GM12878 (cell line): ENCODE data around the gene ODAD4. TPM values are rescaled to one million over a fixed set of nuclear protein-coding genes. Genes with fewer than 3 reads are reported as not detected.

ENCODE experiments used
- ATAC-seq: fragments of 200-7000 bp; cut with Tn5 transposase; 3 replicates; pipeline ENCODE4 v1.9.1; 2020; ENCODE audit warnings: mild to moderate bottlenecking, moderate library complexity
- BruUV-seq: library from RNA; stranded (reverse); fragments of 400-500 nt; replicated peaks from 2 replicates; lab custom pipeline; 2021; lab: Mats Ljungman, UMichigan
- CTCF ChIA-PET: fragments of 300-600 bp; sonication (Branson Sonifier 250); formaldehyde crosslinking; extraction: SDS; loops from one replicate; lab custom pipeline; 2021; ENCODE audit warnings: inconsistent platforms; lab: Yijun Ruan, JAX
- POLR2A ChIA-PET: fragments of 350-600 bp; formaldehyde crosslinking; extraction: SDS; loops from one replicate; lab custom pipeline; 2021; ENCODE audit warnings: inconsistent platforms; lab: Charles Lee
- RAD21 ChIA-PET: fragments of 300-600 bp; sonication (Branson Sonifier 250); formaldehyde crosslinking; loops from one replicate; lab custom pipeline; 2023; ENCODE audit warnings: antibody characterized with exemption; ENCODE audit not compliant: unreplicated experiment; lab: Charles Lee
- SMC1A ChIA-PET: fragments of 300-600 bp; sonication (Branson Sonifier 250); formaldehyde crosslinking; loops from one replicate; lab custom pipeline; 2023; ENCODE audit not compliant: unreplicated experiment, uncharacterized antibody; lab: Charles Lee
- DNase-seq: peaks from one replicate; pipeline ENCODE4 v3.0.0-alpha.2; 2011; ENCODE audit warnings: low read depth, low spot score
- FAIRE-seq: peaks from 3 replicates; lab custom pipeline; 2011; peaks lifted over from hg19 to GRCh38; lab: Jason Lieb, UNC
- H2AFZ ChIP-seq: 2 replicates; pipeline ENCODE4 v1.6.0; 2011; ENCODE audit warnings: low read depth, low read length, control low read depth; ENCODE audit not compliant: control insufficient read depth
- H3K27ac ChIP-seq: 2 replicates; pipeline ENCODE4 v1.5.1; 2011; ENCODE audit warnings: control low read depth; ENCODE audit not compliant: control insufficient read depth, insufficient read depth
- H3K27me3 ChIP-seq, 2 experiments: replicated peaks in 1 of 2; 2 replicates each; pipeline versions ENCODE4 v1.6.0 to v1.6.1; 2011; ENCODE audit warnings: low read length in 1 of 2; ENCODE audit not compliant: control insufficient read depth in 2 of 2, insufficient read depth in 2 of 2
- H3K36me3 ChIP-seq, 2 experiments: 2 replicates each; pipeline ENCODE4 v1.5.1; 2011; ENCODE audit warnings: low read length in 1 of 2; ENCODE audit not compliant: control insufficient read depth in 2 of 2, insufficient read depth in 2 of 2
- H3K4me1 ChIP-seq: 2 replicates; pipeline ENCODE4 v1.6.1; 2011; ENCODE audit warnings: mild to moderate bottlenecking, low read length, moderate library complexity, mixed read lengths; ENCODE audit not compliant: control insufficient read depth, insufficient read depth
- H3K4me2 ChIP-seq: 2 replicates; pipeline ENCODE4 v1.6.0; 2011; ENCODE audit warnings: control low read depth; ENCODE audit not compliant: control insufficient read depth, insufficient read depth
- H3K4me3 ChIP-seq: fragments of 200-600 bp; sonication (generic); 2 replicates; pipeline ENCODE4 v1.5.1; 2016
- H3K79me2 ChIP-seq: 2 replicates; pipeline ENCODE4 v1.6.0; 2011; ENCODE audit warnings: low read length; ENCODE audit not compliant: control insufficient read depth, insufficient read depth
- H3K9ac ChIP-seq: 2 replicates; pipeline ENCODE4 v1.8.0; 2011; ENCODE audit warnings: low read length, control low read depth, mixed read lengths; ENCODE audit not compliant: control insufficient read depth, insufficient read depth
- H3K9me3 ChIP-seq: replicated peaks from 3 replicates; pipeline ENCODE4 v1.5.1; 2011; ENCODE audit warnings: mild to moderate bottlenecking, low read length; ENCODE audit not compliant: control insufficient read depth, insufficient read depth
- H4K20me1 ChIP-seq: 2 replicates; pipeline ENCODE4 v1.6.0; 2011; ENCODE audit not compliant: control insufficient read depth, insufficient read depth
- ASH2L ChIP-seq: fragments of 300-600, 200-600 bp; sonication (generic); IDR thresholded peaks from 2 replicates; pipeline ENCODE4 v1.6.1; 2017; ENCODE audit warnings: low read depth, mild to moderate bottlenecking, borderline replicate concordance
- CREM ChIP-seq: IDR thresholded peaks from 2 replicates; pipeline ENCODE4 v1.6.1; 2014; ENCODE audit warnings: antibody characterized with exemption, low read depth
- DPF2 ChIP-seq: fragments of 450-650 bp; IDR thresholded peaks from 2 replicates; pipeline ENCODE4 v1.6.1; 2017; ENCODE audit warnings: mild to moderate bottlenecking
- NRF1 ChIP-seq: conservative IDR thresholded peaks from 2 replicates; pipeline ENCODE4 v1.6.1; 2011; ENCODE audit warnings: mild to moderate bottlenecking, low read depth, low read length, improper control_type of control experiment
- POLR2A ChIP-seq: IDR thresholded peaks from 2 replicates; pipeline ENCODE4 v1.6.1; 2011; ENCODE audit warnings: low read depth, mild to moderate bottlenecking, low read length
- RB1 ChIP-seq: fragments of 450-650 bp; formaldehyde crosslinking; IDR thresholded peaks from 2 replicates; pipeline ENCODE4 v1.6.1; 2017; ENCODE audit warnings: mild to moderate bottlenecking, borderline replicate concordance
- RELA ChIP-seq: fragments of 450-650 bp; IDR thresholded peaks from 2 replicates; pipeline ENCODE4 v1.8.0; 2014; ENCODE audit warnings: borderline replicate concordance; ENCODE audit not compliant: partially characterized antibody
- SREBF2 ChIP-seq: IDR thresholded peaks from 2 replicates; pipeline ENCODE4 v1.6.1; 2012; ENCODE audit warnings: mild to moderate bottlenecking, low read length
- STAT1 ChIP-seq: fragments of 450-650 bp; conservative IDR thresholded peaks from 2 replicates; pipeline ENCODE4 v1.6.1; 2014; ENCODE audit warnings: antibody characterized with exemption, mild to moderate bottlenecking
- ZNF207 ChIP-seq: fragments of 450-650 bp; IDR thresholded peaks from 2 replicates; pipeline ENCODE4 v1.6.1; 2014; ENCODE audit warnings: antibody characterized with exemption, mild to moderate bottlenecking, borderline replicate concordance
- ZNF384 ChIP-seq: IDR thresholded peaks from 2 replicates; pipeline ENCODE4 v1.6.1; 2012; ENCODE audit warnings: low read depth, mild to moderate bottlenecking, low read length, improper control_type of control experiment, borderline replicate concordance
- WGBS: methylation state at CpG from one replicate; pipeline ENCODE4 v1.1.6; 2016; ENCODE audit warnings: low lambda C conversion rate; ENCODE audit not compliant: insufficient replicate concordance, insufficient coverage; ENCODE audit errors: missing lambda C conversion rate; 5-methylcytosine and 5-hydroxymethylcytosine counted together
- in situ Hi-C: fragments of 300-500 bp; cut with MboI; formaldehyde crosslinking; loops from 9 replicates; pipeline ENCODE4 v1.14.3; 2018; ENCODE audit warnings: mixed read lengths
- intact Hi-C: fragments of 100-400 bp; cut with micrococcal nuclease; formaldehyde crosslinking; loops from one replicate; pipeline ENCODE4 v1.14.2; 2022; ENCODE audit not compliant: unreplicated experiment
- polyA plus RNA-seq, 11 experiments: library from polyadenylated mRNA; depleted of rRNA in 4 of 11; unstranded in 6 of 11; stranded (reverse) in 5 of 11; fragments of >200 nt; fragmentation: Nextera tagmentation in 4 of 11; fragmentation: Illumina TruSeq in 1 of 11; extraction: Ambion mirVana in 4 of 11; extraction: Trizol in 1 of 11; gene quantifications; 1 replicate in 1 of 11; 2 replicates in 10 of 11; pipeline versions ENCODE4 v1.2.1 to v1.2.3, GENCODE V29; 2011 to 2016; ENCODE audit warnings: inconsistent platforms in 2 of 11, missing spikeins in 2 of 11, low read depth in 1 of 11
- total RNA-seq, 4 experiments: library from RNA; depleted of rRNA in 3 of 4; stranded (reverse); fragments of >200 nt in 3 of 4; fragmentation: Illumina TruSeq in 1 of 4; extraction: Trizol in 1 of 4; gene quantifications; 2 replicates each; pipeline versions ENCODE4 v1.2.1 to v1.2.3, GENCODE V29; 2013 to 2021
- TF ChIP-seq, protein P1 (sequence below): fragments of 450-650 bp; IDR thresholded peaks from 2 replicates; pipeline ENCODE4 v1.6.1; 2017; ENCODE audit warnings: antibody characterized with exemption, mild to moderate bottlenecking, moderate library complexity
- TF ChIP-seq, protein P2 (sequence below): IDR thresholded peaks from 2 replicates; pipeline ENCODE4 v1.6.1; 2011; ENCODE audit warnings: borderline replicate concordance, low read depth, mild to moderate bottlenecking, moderate library complexity, mixed read lengths, low read length; ENCODE audit not compliant: insufficient read depth; ENCODE audit errors: extremely low read length
- TF ChIP-seq, protein P3 (sequence below): fragments of 450-650 bp; IDR thresholded peaks from 2 replicates; pipeline ENCODE4 v1.6.1; 2017; ENCODE audit warnings: mild to moderate bottlenecking, moderate library complexity

ODAD4 gene
- total and polyA plus RNA-seq, 10 of the 15 experiments (the other 5 are each of a cell fraction or from before 2014, with no cell fraction given), result 0.10 to 0.73 (median 0.35) TPM

DNA sequence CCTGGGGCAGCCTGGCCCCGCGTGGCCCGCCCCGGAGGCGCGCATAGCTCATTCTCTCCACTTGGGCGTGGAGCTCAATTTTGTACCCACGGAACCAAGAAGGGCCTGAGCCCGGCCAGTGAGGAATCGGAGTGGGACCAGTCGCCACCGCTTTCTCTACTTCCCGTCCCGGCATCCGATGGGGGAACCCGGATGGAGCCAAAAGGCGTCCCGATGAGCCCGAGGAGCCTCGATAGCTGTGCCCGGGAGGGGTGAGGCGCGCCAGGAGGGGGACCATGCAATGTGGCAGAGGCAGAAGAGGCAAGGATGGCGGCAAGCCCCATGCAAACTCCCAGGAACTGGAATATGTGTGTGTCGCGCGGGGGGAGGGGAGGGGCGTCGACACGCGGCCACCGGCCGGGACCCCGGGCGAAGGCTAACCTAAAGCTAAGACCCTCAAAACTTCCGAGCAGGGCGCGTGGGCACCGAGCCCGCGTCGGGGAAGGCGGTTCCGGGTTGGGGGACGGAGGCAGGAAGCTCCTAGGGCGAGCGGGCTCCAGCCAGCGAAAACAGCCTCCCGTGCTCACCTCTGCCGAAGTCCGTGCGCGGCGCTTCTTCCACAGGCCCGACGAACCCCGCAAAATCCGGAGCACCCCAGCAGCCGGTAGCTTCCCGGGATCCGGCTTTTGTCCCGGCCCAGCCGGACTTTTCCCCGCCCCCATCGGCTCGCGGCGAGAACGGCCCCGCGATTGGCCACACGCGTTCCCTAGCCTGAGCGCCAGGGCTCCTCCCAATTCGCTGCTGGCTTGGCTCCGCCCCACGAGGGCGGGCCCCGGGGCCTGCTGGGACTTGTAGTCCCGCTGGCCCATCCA is 11.9 kb upstream of the ODAD4 start, which contains the start of gene ACLY:
TSS of gene ACLY (minus strand) at position 638 of the 851 bp plus-strand sequence. CDS start 5,078 bp downstream, outside the sequence.
- Histone ChIP-seq H3K36me3 (peaks cover 1 to 5% of the 10 kb centered on the region in 2 experiments; a peak in 3 of 4 replicates), H3K4me2 (peak within 1 kb of the TSS; percentile 96), H3K4me3 (peak within 1 kb of the TSS; percentile 98), H2AFZ (peak within 1 kb of the TSS; percentile 95), H3K27me3 (no peaks in the 10 kb centered on the region), H3K9me3 (no peaks in the 10 kb centered on the region), H3K4me1 (peaks cover 19% of the 10 kb centered on the region), H3K27ac (peak within 1 kb of the TSS; percentile 86), H3K9ac (peak within 1 kb of the TSS; percentile 94), H3K79me2 (peaks cover 53% of the 10 kb centered on the region), H4K20me1 (peaks cover 7% of the 10 kb centered on the region; the same call in 1 of the 2 replicates)
- intact Hi-C loops (no loop called here), in situ Hi-C loops (no loop called here)
- CTCF ChIA-PET, result interaction anchor here (0.6 to 2.1 kb wide), 9 partner anchors 8 to 99 kb away, joined by 3 to 16 read pairs (median 3); partner anchors contain the start of genes DNAJC7 and ODAD4
- no peak for DNase-seq
- SMC1A ChIA-PET, result interaction anchor here (0.6 to 2.7 kb wide), 4 partner anchors 8 to 46 kb away, joined by 3 to 19 read pairs (median 3); partner anchors contain the start of gene ODAD4
- TSS peak; percentile 72 for BruUV-seq
- FAIRE-seq, result peak; percentile 92
- RAD21 ChIA-PET, result interaction anchor here (1.4 to 3.0 kb wide), 6 partner anchors 11 to 195 kb away, joined by 4 to 23 read pairs (median 10); partner anchors contain the start of genes CNP, DNAJC7 and ODAD4
- peak; percentile 98 for ATAC-seq
- WGBS, result under 1% methylated on average over 75 of the region's 80 CpGs
- POLR2A ChIA-PET, result interaction anchor here (0.6 to 4.2 kb wide), 9 partner anchors 10 to 1833 kb away, joined by 3 to 52 read pairs (median 3); partner anchors contain the start of genes CNP, DNAJC7, JUP and ODAD4
- no peak for TF ChIP-seq NRF1
- peak; percentile 71; the same call in 1 of the 2 replicates for TF ChIP-seq ZNF207
- TF ChIP-seq SREBF2, result peak; percentile 44; the same call in 1 of the 2 replicates
- peak; percentile 44; the same call in 1 of the 2 replicates for TF ChIP-seq RB1
- TF ChIP-seq ZNF384, result no peak
- TF ChIP-seq CREM, result peak; percentile 80
- TF ChIP-seq ASH2L, result 0 out of 2 replicates have a peak, but pooled peaks have one; percentile 35
- TF ChIP-seq, protein P1, sequence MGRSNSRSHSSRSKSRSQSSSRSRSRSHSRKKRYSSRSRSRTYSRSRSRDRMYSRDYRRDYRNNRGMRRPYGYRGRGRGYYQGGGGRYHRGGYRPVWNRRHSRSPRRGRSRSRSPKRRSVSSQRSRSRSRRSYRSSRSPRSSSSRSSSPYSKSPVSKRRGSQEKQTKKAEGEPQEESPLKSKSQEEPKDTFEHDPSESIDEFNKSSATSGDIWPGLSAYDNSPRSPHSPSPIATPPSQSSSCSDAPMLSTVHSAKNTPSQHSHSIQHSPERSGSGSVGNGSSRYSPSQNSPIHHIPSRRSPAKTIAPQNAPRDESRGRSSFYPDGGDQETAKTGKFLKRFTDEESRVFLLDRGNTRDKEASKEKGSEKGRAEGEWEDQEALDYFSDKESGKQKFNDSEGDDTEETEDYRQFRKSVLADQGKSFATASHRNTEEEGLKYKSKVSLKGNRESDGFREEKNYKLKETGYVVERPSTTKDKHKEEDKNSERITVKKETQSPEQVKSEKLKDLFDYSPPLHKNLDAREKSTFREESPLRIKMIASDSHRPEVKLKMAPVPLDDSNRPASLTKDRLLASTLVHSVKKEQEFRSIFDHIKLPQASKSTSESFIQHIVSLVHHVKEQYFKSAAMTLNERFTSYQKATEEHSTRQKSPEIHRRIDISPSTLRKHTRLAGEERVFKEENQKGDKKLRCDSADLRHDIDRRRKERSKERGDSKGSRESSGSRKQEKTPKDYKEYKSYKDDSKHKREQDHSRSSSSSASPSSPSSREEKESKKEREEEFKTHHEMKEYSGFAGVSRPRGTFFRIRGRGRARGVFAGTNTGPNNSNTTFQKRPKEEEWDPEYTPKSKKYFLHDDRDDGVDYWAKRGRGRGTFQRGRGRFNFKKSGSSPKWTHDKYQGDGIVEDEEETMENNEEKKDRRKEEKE, result no peak
- no peak for TF ChIP-seq DPF2
- TF ChIP-seq, protein P2, sequence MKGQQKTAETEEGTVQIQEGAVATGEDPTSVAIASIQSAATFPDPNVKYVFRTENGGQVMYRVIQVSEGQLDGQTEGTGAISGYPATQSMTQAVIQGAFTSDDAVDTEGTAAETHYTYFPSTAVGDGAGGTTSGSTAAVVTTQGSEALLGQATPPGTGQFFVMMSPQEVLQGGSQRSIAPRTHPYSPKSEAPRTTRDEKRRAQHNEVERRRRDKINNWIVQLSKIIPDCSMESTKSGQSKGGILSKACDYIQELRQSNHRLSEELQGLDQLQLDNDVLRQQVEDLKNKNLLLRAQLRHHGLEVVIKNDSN, result peak; percentile 46
- TF ChIP-seq RELA, result no peak
- no peak for TF ChIP-seq STAT1
- TF ChIP-seq, protein P3, sequence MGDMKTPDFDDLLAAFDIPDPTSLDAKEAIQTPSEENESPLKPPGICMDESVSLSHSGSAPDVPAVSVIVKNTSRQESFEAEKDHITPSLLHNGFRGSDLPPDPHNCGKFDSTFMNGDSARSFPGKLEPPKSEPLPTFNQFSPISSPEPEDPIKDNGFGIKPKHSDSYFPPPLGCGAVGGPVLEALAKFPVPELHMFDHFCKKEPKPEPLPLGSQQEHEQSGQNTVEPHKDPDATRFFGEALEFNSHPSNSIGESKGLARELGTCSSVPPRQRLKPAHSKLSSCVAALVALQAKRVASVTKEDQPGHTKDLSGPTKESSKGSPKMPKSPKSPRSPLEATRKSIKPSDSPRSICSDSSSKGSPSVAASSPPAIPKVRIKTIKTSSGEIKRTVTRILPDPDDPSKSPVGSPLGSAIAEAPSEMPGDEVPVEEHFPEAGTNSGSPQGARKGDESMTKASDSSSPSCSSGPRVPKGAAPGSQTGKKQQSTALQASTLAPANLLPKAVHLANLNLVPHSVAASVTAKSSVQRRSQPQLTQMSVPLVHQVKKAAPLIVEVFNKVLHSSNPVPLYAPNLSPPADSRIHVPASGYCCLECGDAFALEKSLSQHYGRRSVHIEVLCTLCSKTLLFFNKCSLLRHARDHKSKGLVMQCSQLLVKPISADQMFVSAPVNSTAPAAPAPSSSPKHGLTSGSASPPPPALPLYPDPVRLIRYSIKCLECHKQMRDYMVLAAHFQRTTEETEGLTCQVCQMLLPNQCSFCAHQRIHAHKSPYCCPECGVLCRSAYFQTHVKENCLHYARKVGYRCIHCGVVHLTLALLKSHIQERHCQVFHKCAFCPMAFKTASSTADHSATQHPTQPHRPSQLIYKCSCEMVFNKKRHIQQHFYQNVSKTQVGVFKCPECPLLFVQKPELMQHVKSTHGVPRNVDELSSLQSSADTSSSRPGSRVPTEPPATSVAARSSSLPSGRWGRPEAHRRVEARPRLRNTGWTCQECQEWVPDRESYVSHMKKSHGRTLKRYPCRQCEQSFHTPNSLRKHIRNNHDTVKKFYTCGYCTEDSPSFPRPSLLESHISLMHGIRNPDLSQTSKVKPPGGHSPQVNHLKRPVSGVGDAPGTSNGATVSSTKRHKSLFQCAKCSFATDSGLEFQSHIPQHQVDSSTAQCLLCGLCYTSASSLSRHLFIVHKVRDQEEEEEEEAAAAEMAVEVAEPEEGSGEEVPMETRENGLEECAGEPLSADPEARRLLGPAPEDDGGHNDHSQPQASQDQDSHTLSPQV, result no peak
- peak; percentile 87 for TF ChIP-seq POLR2A
